ENCODE data around the gene KRTAP3-1.

The KRTAP3-1 gene

GRCh38 chr17:41018541-41018940, 9.6 kb upstream of the KRTAP3-1 start:
- Histone ChIP-seq H3K27ac (peak overlapping the region; percentile 24), H3K4me3 (ENCODE audit: low read depth in 1 of 2, low read length in 1 of 2) (no peak overlapping the region), H3K27me3 (peaks cover 9% of the 10 kb centered on the region), H3K36me3 (no peaks in the 10 kb centered on the region), H3K9me3 (no peaks in the 10 kb centered on the region), H3K4me1 (ENCODE audit: control insufficient read depth in 1 of 2, insufficient read depth in 1 of 2, low read depth in 1 of 2, low read length in 1 of 2) (peaks cover 13 to 15% of the 10 kb centered on the region in 2 experiments)
- TF ChIP-seq CTCF (IDR thresholded peaks at IDR 0.05) = no peak

- peaks cover 9% of the 10 kb centered on the region for H3K27me3 ChIP-seq
- H3K9me3 ChIP-seq = no peaks in the 10 kb centered on the region
- TF ChIP-seq CTCF (IDR thresholded peaks at IDR 0.05) = no peak
- H3K36me3 ChIP-seq = no peaks in the 10 kb centered on the region
- H3K27ac ChIP-seq = no peak overlapping the region
- H3K4me3 ChIP-seq (ENCODE audit: low read depth in 1 of 2, low read length in 1 of 2) = no peak overlapping the region
- peaks cover 13 to 15% of the 10 kb centered on the region in 2 experiments for H3K4me1 ChIP-seq (ENCODE audit: control insufficient read depth in 1 of 2, insufficient read depth in 1 of 2, low read depth in 1 of 2, low read length in 1 of 2)
These were observed 7.8 kb upstream of the KRTAP3-1 start for GRCh38 chr17:41016578-41017215.

GRCh38 chr17:41015454-41015853, 6.5 kb upstream of the KRTAP3-1 start:
- peaks cover 13 to 15% of the 10 kb centered on the region in 2 experiments for H3K4me1 ChIP-seq (ENCODE audit: control insufficient read depth in 1 of 2, insufficient read depth in 1 of 2, low read depth in 1 of 2, low read length in 1 of 2)
- H3K27ac ChIP-seq = no peak overlapping the region
- no peaks in the 10 kb centered on the region for H3K36me3 ChIP-seq
- no peak overlapping the region for H3K4me3 ChIP-seq (ENCODE audit: low read depth in 1 of 2, low read length in 1 of 2)
- no peak for TF ChIP-seq CTCF (IDR thresholded peaks at IDR 0.05)
- no peaks in the 10 kb centered on the region for H3K9me3 ChIP-seq
- H3K27me3 ChIP-seq = peaks cover 9% of the 10 kb centered on the region

GRCh38 chr17:41013606-41014005, 4.7 kb upstream of the KRTAP3-1 start:
- H3K27ac ChIP-seq = no peak overlapping the region
- no peak overlapping the region for H3K4me3 ChIP-seq (ENCODE audit: low read depth in 1 of 2, low read length in 1 of 2)
- peaks cover 9% of the 10 kb centered on the region for H3K27me3 ChIP-seq
- no peaks in the 10 kb centered on the region for H3K9me3 ChIP-seq
- peaks cover 10 to 12% of the 10 kb centered on the region in 2 experiments for H3K4me1 ChIP-seq (ENCODE audit: control insufficient read depth in 1 of 2, insufficient read depth in 1 of 2, low read depth in 1 of 2, low read length in 1 of 2)
- no peaks in the 10 kb centered on the region for H3K36me3 ChIP-seq
- TF ChIP-seq CTCF (IDR thresholded peaks at IDR 0.05) = no peak

- H3K27ac ChIP-seq = no peak overlapping the region
- peaks cover 6 to 8% of the 10 kb centered on the region in 2 experiments for H3K4me1 ChIP-seq (ENCODE audit: control insufficient read depth in 1 of 2, insufficient read depth in 1 of 2, low read depth in 1 of 2, low read length in 1 of 2)
- no peak for TF ChIP-seq CTCF (IDR thresholded peaks at IDR 0.05)
- no peaks in the 10 kb centered on the region for H3K9me3 ChIP-seq
- H3K4me3 ChIP-seq (ENCODE audit: low read depth in 1 of 2, low read length in 1 of 2) = no peak overlapping the region
- peaks cover 9% of the 10 kb centered on the region for H3K27me3 ChIP-seq
- no peaks in the 10 kb centered on the region for H3K36me3 ChIP-seq
These were observed 4.3 kb upstream of the KRTAP3-1 start for GRCh38 chr17:41013181-41013580.

All from neutrophil (primary cell).